Measurements from ENCODE around the gene NPIPB8. TPM values are rescaled to one million over a fixed set of nuclear protein-coding genes. Genes with fewer than 3 reads are reported as not detected.
"Not testable (repeated sequence)": the region's sequence is repeated elsewhere in the genome, so short reads cannot be mapped to it uniquely, and the experiment has no call there.

Gene NPIPB8
- total and polyA plus RNA-seq, 4 experiments from 2014 or later: not detected

GRCh38 chr16:28666264-28666663 is 28.4 kb downstream of the NPIPB8 start:
- H3K4me1 ChIP-seq (ENCODE audit: insufficient read depth, low read length); H3K4me3 Mint-ChIP-seq; POLR2A ChIA-PET (ENCODE audit: partially characterized antibody); H3K36me3 ChIP-seq (ENCODE audit: insufficient read depth, low read length); H3K27ac Mint-ChIP-seq; DNase-seq; H3K27me3 Mint-ChIP-seq; H3K36me3 Mint-ChIP-seq; H3K27me3 ChIP-seq (ENCODE audit: insufficient read depth, low read length); H3K4me1 Mint-ChIP-seq; CTCF ChIA-PET (ENCODE audit: partially characterized antibody); H3K4me3 ChIP-seq (ENCODE audit: low read length in 2 of 2); H3K9me3 Mint-ChIP-seq; intact Hi-C loops (cut with micrococcal nuclease); H3K9me3 ChIP-seq (ENCODE audit: control insufficient read depth in 1 of 2, low read length in 2 of 2); H3K27ac ChIP-seq (ENCODE audit: low read depth, low read length): not testable (repeated sequence)

DNA sequence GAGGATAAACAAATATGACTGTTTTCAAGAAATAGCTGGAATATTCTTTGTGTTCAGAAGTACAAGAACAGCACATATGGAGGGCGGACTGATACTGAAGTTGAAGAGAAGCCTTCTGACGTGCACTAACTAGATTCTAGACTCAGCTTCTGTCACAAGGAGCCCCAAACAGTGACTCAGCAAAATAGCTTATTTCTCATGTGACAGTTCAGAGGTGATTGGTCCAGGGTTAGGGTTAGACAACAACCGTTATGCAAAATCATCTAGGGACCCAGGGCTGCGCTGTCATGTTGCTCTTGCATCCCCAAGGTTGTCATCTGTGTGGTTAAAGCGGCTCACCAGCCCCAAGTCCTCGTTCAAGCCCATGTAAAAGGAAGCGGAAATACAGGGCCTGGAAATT is 29.6 kb downstream of the NPIPB8 start:
- CTCF ChIA-PET (ENCODE audit: partially characterized antibody); H3K27ac ChIP-seq (ENCODE audit: low read depth, low read length); H3K36me3 ChIP-seq (ENCODE audit: insufficient read depth, low read length); H3K4me1 Mint-ChIP-seq; H3K27me3 ChIP-seq (ENCODE audit: insufficient read depth, low read length); H3K4me3 ChIP-seq (ENCODE audit: low read length in 2 of 2); H3K27ac Mint-ChIP-seq; H3K4me3 Mint-ChIP-seq; H3K9me3 Mint-ChIP-seq; POLR2A ChIA-PET (ENCODE audit: partially characterized antibody); DNase-seq; H3K36me3 Mint-ChIP-seq; intact Hi-C loops (cut with micrococcal nuclease); H3K9me3 ChIP-seq (ENCODE audit: control insufficient read depth in 1 of 2, low read length in 2 of 2); H3K27me3 Mint-ChIP-seq; H3K4me1 ChIP-seq (ENCODE audit: insufficient read depth, low read length): not testable (repeated sequence)

DNA sequence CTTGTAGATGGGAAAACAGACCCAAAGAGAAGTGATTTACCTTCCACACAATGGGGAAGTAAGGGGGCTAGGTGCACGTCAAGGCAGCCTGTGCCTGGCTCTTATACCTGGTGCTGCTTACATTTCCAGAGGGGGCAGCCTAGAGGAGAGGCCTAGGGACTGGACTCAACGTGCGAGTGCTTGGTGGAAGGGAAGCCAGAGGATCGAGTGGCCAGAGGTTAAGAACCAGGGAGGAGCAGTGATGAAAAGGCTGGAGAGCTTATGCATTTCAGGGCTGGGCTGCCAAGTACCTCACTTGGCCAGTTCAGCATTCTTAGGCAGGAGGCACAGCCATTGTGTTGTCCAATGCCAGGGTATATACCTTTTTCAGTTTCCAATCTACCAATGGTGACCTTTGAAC is 30.3 kb downstream of the NPIPB8 start:
- H3K4me1 Mint-ChIP-seq; H3K9me3 ChIP-seq (ENCODE audit: control insufficient read depth in 1 of 2, low read length in 2 of 2); H3K9me3 Mint-ChIP-seq; POLR2A ChIA-PET (ENCODE audit: partially characterized antibody); H3K27me3 ChIP-seq (ENCODE audit: insufficient read depth, low read length); H3K36me3 Mint-ChIP-seq; H3K4me1 ChIP-seq (ENCODE audit: insufficient read depth, low read length); CTCF ChIA-PET (ENCODE audit: partially characterized antibody); H3K36me3 ChIP-seq (ENCODE audit: insufficient read depth, low read length); DNase-seq; H3K27ac ChIP-seq (ENCODE audit: low read depth, low read length); H3K4me3 Mint-ChIP-seq; H3K27me3 Mint-ChIP-seq; H3K27ac Mint-ChIP-seq; H3K4me3 ChIP-seq (ENCODE audit: low read length in 2 of 2); intact Hi-C loops (cut with micrococcal nuclease): not testable (repeated sequence)

DNA sequence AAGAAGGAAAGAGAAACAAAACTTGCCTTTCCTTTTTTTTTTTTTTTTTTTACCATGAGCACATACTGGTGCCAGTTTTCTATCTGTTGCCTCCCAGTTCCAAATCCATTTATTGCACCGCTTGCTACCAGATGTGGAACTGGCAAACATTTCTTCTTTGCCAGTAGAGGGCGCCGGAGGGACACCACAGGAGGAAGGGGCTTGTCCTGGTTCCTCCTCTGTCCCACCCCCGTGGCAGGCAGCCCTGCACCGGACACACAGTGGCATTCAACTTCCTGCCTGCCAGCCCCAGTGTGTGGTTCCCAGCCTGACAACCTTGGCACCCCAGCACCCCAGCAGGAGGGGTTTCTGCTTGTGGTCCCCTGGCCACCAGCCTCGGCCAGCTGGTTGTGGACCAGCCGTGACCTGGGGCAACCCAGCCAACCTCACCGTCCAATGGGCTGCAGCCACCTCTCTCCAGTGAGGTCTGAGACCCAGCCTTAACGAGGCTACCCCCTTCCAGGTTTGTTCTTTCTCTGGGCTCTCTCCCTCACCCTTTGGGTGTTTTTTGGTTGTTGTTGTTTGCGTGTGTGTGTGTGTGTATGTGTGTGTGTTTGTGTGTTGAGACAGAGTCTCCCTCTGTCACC is 50.6 kb downstream of the NPIPB8 start:
- H3K4me3 Mint-ChIP-seq: peak overlapping the region in 1 of 8 donors; percentile 53
- POLR2A ChIA-PET (ENCODE audit: partially characterized antibody); CTCF ChIA-PET (ENCODE audit: partially characterized antibody); H3K4me1 ChIP-seq (ENCODE audit: insufficient read depth, low read length); H3K27me3 ChIP-seq (ENCODE audit: insufficient read depth, low read length); H3K36me3 Mint-ChIP-seq; H3K27me3 Mint-ChIP-seq; H3K36me3 ChIP-seq (ENCODE audit: insufficient read depth, low read length); H3K9me3 Mint-ChIP-seq; H3K27ac Mint-ChIP-seq; H3K4me1 Mint-ChIP-seq; intact Hi-C loops (cut with micrococcal nuclease); H3K4me3 ChIP-seq (ENCODE audit: low read length in 2 of 2); H3K9me3 ChIP-seq (ENCODE audit: control insufficient read depth in 1 of 2, low read length in 2 of 2); DNase-seq; H3K27ac ChIP-seq (ENCODE audit: low read depth, low read length): not testable (repeated sequence)

DNA sequence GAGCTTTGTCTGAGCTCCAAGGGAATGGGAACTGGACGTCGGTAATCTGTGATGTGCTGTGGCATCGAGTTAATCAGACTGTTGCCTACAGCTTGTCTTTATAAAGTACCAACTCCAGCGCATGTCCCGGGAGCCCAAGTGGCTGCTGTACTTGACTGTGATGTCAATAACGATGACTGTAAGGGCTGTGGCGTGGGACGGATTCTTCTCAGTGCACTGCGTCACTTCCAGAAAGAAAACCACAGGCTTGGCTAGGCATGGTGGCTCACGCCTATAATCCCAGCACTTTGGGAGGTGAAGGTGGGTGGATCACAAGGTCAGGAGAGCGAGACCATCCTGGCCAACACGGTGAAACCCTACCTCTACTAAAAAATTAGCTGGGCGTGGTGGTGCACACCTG is 51.6 kb downstream of the NPIPB8 start:
- intact Hi-C loops (cut with micrococcal nuclease); CTCF ChIA-PET (ENCODE audit: partially characterized antibody): not testable (repeated sequence)

DNA sequence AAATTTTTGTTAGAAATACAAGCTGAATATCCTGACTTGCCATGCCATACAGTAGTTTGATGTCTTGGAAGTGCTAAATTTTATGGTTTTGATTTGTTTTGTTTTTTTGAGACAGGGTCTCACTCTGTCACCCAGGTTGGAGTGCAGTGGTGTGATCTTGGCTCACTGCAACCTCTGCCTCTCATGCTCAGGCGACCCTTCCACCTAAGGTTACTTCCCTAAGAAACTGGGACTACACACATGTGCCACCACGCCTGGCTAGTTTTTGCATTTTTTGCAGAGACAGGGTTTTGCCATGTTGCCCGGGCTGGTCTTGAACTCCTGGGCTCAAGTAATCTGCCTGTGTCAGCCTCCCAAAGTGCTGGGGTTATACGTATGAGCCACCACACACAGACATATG is 53.9 kb downstream of the NPIPB8 start:
- H3K4me1 Mint-ChIP-seq; H3K9me3 Mint-ChIP-seq; H3K4me3 Mint-ChIP-seq; DNase-seq; H3K27me3 ChIP-seq (ENCODE audit: insufficient read depth, low read length); intact Hi-C loops (cut with micrococcal nuclease); H3K27ac ChIP-seq (ENCODE audit: low read depth, low read length); H3K9me3 ChIP-seq (ENCODE audit: control insufficient read depth in 1 of 2, low read length in 2 of 2); H3K27me3 Mint-ChIP-seq; H3K36me3 Mint-ChIP-seq; H3K27ac Mint-ChIP-seq; H3K4me3 ChIP-seq (ENCODE audit: low read length in 2 of 2); CTCF ChIA-PET (ENCODE audit: partially characterized antibody); POLR2A ChIA-PET (ENCODE audit: partially characterized antibody); H3K36me3 ChIP-seq (ENCODE audit: insufficient read depth, low read length); H3K4me1 ChIP-seq (ENCODE audit: insufficient read depth, low read length): not testable (repeated sequence)

More for the DNA sequence above, 51.6 kb downstream of the NPIPB8 start:
- H3K27ac Mint-ChIP-seq; H3K27me3 ChIP-seq (ENCODE audit: insufficient read depth, low read length); DNase-seq; H3K27me3 Mint-ChIP-seq; H3K4me3 ChIP-seq (ENCODE audit: low read length in 2 of 2); H3K4me1 ChIP-seq (ENCODE audit: insufficient read depth, low read length); H3K4me1 Mint-ChIP-seq; H3K4me3 Mint-ChIP-seq; H3K36me3 Mint-ChIP-seq; H3K9me3 Mint-ChIP-seq; H3K9me3 ChIP-seq (ENCODE audit: control insufficient read depth in 1 of 2, low read length in 2 of 2); H3K27ac ChIP-seq (ENCODE audit: low read depth, low read length); H3K36me3 ChIP-seq (ENCODE audit: insufficient read depth, low read length); POLR2A ChIA-PET (ENCODE audit: partially characterized antibody): not testable (repeated sequence)

DNA sequence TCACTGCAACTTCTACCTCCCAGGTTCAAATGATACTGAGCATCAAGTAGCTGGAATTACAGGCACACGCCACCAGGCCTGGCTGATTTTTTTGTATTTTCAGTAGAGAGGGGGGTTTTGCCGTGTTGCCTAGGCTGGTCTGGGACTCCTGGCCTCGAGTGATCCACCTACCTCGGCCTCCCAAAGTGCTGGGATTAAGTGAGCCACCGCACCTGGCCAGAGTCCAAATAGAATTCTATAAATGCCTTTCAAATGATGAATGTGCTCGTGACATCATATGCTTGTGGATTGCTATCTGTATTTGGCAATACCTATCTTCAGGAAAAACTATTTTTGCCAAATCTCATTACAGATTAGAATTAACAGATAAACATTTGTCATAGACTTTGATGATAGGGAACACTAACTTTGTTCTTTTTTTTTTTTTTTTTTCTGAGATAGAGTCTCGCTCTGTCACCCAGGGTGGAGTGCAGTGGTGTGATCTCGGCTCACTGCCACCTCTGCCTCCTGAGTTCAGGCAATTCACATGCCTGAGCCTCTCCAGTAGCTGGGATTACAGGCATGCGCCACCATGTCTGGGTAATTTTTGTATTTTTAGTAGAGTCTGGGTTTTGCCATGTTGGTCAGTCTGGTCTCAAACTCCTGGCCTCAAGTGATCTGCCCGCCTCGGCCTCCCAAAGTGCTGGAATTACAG is 55.5 kb downstream of the NPIPB8 start:
- intact Hi-C loops (cut with micrococcal nuclease); H3K27ac Mint-ChIP-seq; H3K27me3 Mint-ChIP-seq; CTCF ChIA-PET (ENCODE audit: partially characterized antibody); H3K36me3 Mint-ChIP-seq; H3K27ac ChIP-seq (ENCODE audit: low read depth, low read length); H3K4me3 ChIP-seq (ENCODE audit: low read length in 2 of 2); H3K9me3 Mint-ChIP-seq; POLR2A ChIA-PET (ENCODE audit: partially characterized antibody); H3K4me1 ChIP-seq (ENCODE audit: insufficient read depth, low read length); H3K9me3 ChIP-seq (ENCODE audit: control insufficient read depth in 1 of 2, low read length in 2 of 2); H3K36me3 ChIP-seq (ENCODE audit: insufficient read depth, low read length); DNase-seq; H3K4me1 Mint-ChIP-seq; H3K27me3 ChIP-seq (ENCODE audit: insufficient read depth, low read length); H3K4me3 Mint-ChIP-seq: not testable (repeated sequence)

DNA sequence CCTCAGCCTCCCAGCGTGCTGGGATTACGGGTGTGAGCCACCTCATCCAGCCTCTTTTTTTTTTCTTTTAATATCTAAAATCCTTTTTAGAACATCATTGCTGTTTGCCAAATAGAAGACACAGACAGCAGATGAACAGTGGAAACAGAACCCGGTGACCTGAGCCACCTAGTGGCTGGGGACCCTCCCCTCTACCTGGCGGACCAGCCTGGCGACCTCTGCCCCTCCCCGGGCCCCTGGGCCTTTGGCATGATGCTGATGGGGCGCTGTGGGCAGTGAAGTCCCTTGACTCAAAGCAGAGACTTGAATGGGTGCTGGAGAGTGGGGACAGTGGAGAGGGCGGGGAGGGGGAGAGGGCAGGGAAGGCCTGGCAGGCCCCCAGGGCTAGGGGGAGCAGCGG is 61.9 kb downstream of the NPIPB8 start:
- intact Hi-C loops (cut with micrococcal nuclease); H3K4me1 ChIP-seq (ENCODE audit: insufficient read depth, low read length); H3K9me3 ChIP-seq (ENCODE audit: control insufficient read depth in 1 of 2, low read length in 2 of 2); H3K27me3 Mint-ChIP-seq; H3K36me3 ChIP-seq (ENCODE audit: insufficient read depth, low read length); DNase-seq; H3K36me3 Mint-ChIP-seq; POLR2A ChIA-PET (ENCODE audit: partially characterized antibody); CTCF ChIA-PET (ENCODE audit: partially characterized antibody); H3K9me3 Mint-ChIP-seq; H3K27ac Mint-ChIP-seq; H3K4me1 Mint-ChIP-seq; H3K4me3 ChIP-seq (ENCODE audit: low read length in 2 of 2); H3K27ac ChIP-seq (ENCODE audit: low read depth, low read length); H3K4me3 Mint-ChIP-seq; H3K27me3 ChIP-seq (ENCODE audit: insufficient read depth, low read length): not testable (repeated sequence)
